Measurements from ENCODE around the gene OLFM1.
"Not testable (repeated sequence)": the region's sequence is repeated elsewhere in the genome, so short reads cannot be mapped to it uniquely, and the experiment has no call there.

OLFM1 gene

GRCh38 chr9:135156525-135157510 is 69.3 kb downstream of the OLFM1 start:
- no peak for DNase-seq

- no peak for DNase-seq
Measured at GRCh38 chr9:135157856-135158563, 70.5 kb downstream of the OLFM1 start.

GRCh38 chr9:135158564-135158937 is 71.1 kb downstream of the OLFM1 start:
- no peak for DNase-seq

- DNase-seq = no peak
Measured at GRCh38 chr9:135159801-135160200, 72.3 kb downstream of the OLFM1 start.

GRCh38 chr9:135160862-135161261 is 73.4 kb downstream of the OLFM1 start:
- no peak for DNase-seq

GRCh38 chr9:135162599-135162998 is 75.1 kb downstream of the OLFM1 start:
- DNase-seq = not testable (repeated sequence)

- DNase-seq = no peak
Measured at GRCh38 chr9:135163023-135163780, 75.7 kb downstream of the OLFM1 start.

- DNase-seq = no peak
Measured at GRCh38 chr9:135164036-135164435, 76.6 kb downstream of the OLFM1 start.

GRCh38 chr9:135165003-135165711 is 77.7 kb downstream of the OLFM1 start:
- no peak for DNase-seq

- DNase-seq = no peak
Measured at GRCh38 chr9:135165756-135166519, 78.5 kb downstream of the OLFM1 start.

GRCh38 chr9:135166565-135166964 is 79.1 kb downstream of the OLFM1 start:
- no peak for DNase-seq

GRCh38 chr9:135167356-135167755 is 79.9 kb downstream of the OLFM1 start:
- no peak for DNase-seq

- DNase-seq = no peak
Measured at GRCh38 chr9:135167849-135168655, 80.6 kb downstream of the OLFM1 start.

GRCh38 chr9:135169709-135170226 is 82.3 kb downstream of the OLFM1 start:
- DNase-seq = no peak

- DNase-seq = no peak
Measured at GRCh38 chr9:135170535-135170934, 83.1 kb downstream of the OLFM1 start.
